ENCODE data around the gene RIMOC1.

Gene RIMOC1

GRCh38 chr5:41874512-41875060 is 29.6 kb upstream of the RIMOC1 start:
- no peak for DNase-seq (ENCODE audit: low read depth in 1 of 2, low spot score in 1 of 2)
- no peaks in the 10 kb centered on the region for H3K27me3 ChIP-seq (ENCODE audit: insufficient read depth, poor library complexity, severe bottlenecking)
- no peak overlapping the region for H3K4me3 ChIP-seq (replicated peaks; ENCODE audit: insufficient read depth, low read length)
- TF ChIP-seq, protein P1, sequence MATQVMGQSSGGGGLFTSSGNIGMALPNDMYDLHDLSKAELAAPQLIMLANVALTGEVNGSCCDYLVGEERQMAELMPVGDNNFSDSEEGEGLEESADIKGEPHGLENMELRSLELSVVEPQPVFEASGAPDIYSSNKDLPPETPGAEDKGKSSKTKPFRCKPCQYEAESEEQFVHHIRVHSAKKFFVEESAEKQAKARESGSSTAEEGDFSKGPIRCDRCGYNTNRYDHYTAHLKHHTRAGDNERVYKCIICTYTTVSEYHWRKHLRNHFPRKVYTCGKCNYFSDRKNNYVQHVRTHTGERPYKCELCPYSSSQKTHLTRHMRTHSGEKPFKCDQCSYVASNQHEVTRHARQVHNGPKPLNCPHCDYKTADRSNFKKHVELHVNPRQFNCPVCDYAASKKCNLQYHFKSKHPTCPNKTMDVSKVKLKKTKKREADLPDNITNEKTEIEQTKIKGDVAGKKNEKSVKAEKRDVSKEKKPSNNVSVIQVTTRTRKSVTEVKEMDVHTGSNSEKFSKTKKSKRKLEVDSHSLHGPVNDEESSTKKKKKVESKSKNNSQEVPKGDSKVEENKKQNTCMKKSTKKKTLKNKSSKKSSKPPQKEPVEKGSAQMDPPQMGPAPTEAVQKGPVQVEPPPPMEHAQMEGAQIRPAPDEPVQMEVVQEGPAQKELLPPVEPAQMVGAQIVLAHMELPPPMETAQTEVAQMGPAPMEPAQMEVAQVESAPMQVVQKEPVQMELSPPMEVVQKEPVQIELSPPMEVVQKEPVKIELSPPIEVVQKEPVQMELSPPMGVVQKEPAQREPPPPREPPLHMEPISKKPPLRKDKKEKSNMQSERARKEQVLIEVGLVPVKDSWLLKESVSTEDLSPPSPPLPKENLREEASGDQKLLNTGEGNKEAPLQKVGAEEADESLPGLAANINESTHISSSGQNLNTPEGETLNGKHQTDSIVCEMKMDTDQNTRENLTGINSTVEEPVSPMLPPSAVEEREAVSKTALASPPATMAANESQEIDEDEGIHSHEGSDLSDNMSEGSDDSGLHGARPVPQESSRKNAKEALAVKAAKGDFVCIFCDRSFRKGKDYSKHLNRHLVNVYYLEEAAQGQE (IDR thresholded peaks at IDR 0.05; ENCODE audit: insufficient replicate concordance, low read depth), result no peak
- TF ChIP-seq CTCF (IDR thresholded peaks at IDR 0.05; ENCODE audit: insufficient read depth, low read length) (no peak), GABPA (IDR thresholded peaks at IDR 0.05; ENCODE audit: low read depth) (no peak)
- H3K27ac ChIP-seq (replicated peaks), result no peak overlapping the region

- Histone ChIP-seq H3K27ac (replicated peaks) (no peak overlapping the region), H3K4me3 (replicated peaks; ENCODE audit: insufficient read depth, low read length) (no peak overlapping the region), H3K27me3 (ENCODE audit: insufficient read depth, poor library complexity, severe bottlenecking) (no peaks in the 10 kb centered on the region)
- no peak for TF ChIP-seq POLR2AphosphoS5 (IDR thresholded peaks at IDR 0.05; ENCODE audit: low read depth)
- no peak for TF ChIP-seq SPI1 (IDR thresholded peaks at IDR 0.05; ENCODE audit: borderline replicate concordance, low read depth)
- TF ChIP-seq, protein P1 (IDR thresholded peaks at IDR 0.05; ENCODE audit: insufficient replicate concordance, low read depth), result no peak
- DNase-seq (ENCODE audit: low read depth in 1 of 2, low spot score in 1 of 2), result no peak
Measured at GRCh38 chr5:41875121-41875520, 29.0 kb upstream of the RIMOC1 start.

- H3K4me3 ChIP-seq (replicated peaks; ENCODE audit: insufficient read depth, low read length), result no peak overlapping the region
- TF ChIP-seq CTCF (IDR thresholded peaks at IDR 0.05; ENCODE audit: insufficient read depth, low read length) (no peak), SPI1 (IDR thresholded peaks at IDR 0.05; ENCODE audit: borderline replicate concordance, low read depth) (no peak), POLR2AphosphoS5 (IDR thresholded peaks at IDR 0.05; ENCODE audit: low read depth) (no peak), GABPA (IDR thresholded peaks at IDR 0.05; ENCODE audit: low read depth) (no peak)
- TF ChIP-seq, protein P1 (IDR thresholded peaks at IDR 0.05; ENCODE audit: insufficient replicate concordance, low read depth), result no peak
- H3K27ac ChIP-seq (replicated peaks), result no peak overlapping the region
- no peaks in the 10 kb centered on the region for H3K27me3 ChIP-seq (ENCODE audit: insufficient read depth, poor library complexity, severe bottlenecking)
- no peak for DNase-seq (ENCODE audit: low read depth in 1 of 2, low spot score in 1 of 2)
Measured at GRCh38 chr5:41876678-41877077, 27.5 kb upstream of the RIMOC1 start.
